K562 (cell line): Measurements from ENCODE around the gene HEXD. TPM values are rescaled to one million over a fixed set of nuclear protein-coding genes. Genes with fewer than 3 reads are reported as not detected.

Experiments
- DMBX1 ChIP-seq: fragments of 250-450 bp; sonication (Bioruptor Pico); IDR thresholded peaks from 2 replicates; pipeline ENCODE4 v1.8.0; 2022; ENCODE audit warnings: inconsistent platforms, mild to moderate bottlenecking, moderate library complexity, borderline replicate concordance
- ERF ChIP-seq: fragments of 450-650 bp; formaldehyde crosslinking; IDR thresholded peaks from 2 replicates; pipeline ENCODE4 v1.4.0; 2020; ENCODE audit warnings: mild to moderate bottlenecking, mixed read lengths
- FOXA1 ChIP-seq: fragments of 450-650 bp; IDR thresholded peaks from 2 replicates; pipeline ENCODE4 v1.6.1; 2016; ENCODE audit warnings: mild to moderate bottlenecking, borderline replicate concordance
- FUS ChIP-seq: fragments of 200-400 bp; formaldehyde crosslinking; optimal IDR thresholded peaks from 2 replicates; pipeline ENCODE3; 2017; ENCODE audit warnings: low read depth, low read length
- GTF2B ChIP-seq: IDR thresholded peaks from 2 replicates; pipeline ENCODE4 v1.6.1; 2011; ENCODE audit not compliant: insufficient read length; ENCODE audit errors: extremely low read depth
- GTF2E2 ChIP-seq: fragments of 200-800 bp; sonication (Bioruptor generic); IDR thresholded peaks from 2 replicates; pipeline ENCODE4 v1.6.1; 2016; ENCODE audit warnings: missing genetic modification characterization, missing compliant biosample characterization
- JUND ChIP-seq, 2 experiments: IDR thresholded peaks; 2 replicates in 1 of 2; 3 replicates in 1 of 2; pipeline ENCODE4 v1.6.1; 2011; ENCODE audit warnings: borderline replicate concordance in 2 of 2, low read depth in 2 of 2, low read length in 2 of 2, improper control_type of control experiment in 1 of 2, missing biosample characterization in 1 of 2, missing genetic modification characterization in 1 of 2, missing genetic modification reagents in 1 of 2
- LCOR ChIP-seq: sonication (generic); formaldehyde crosslinking; IDR thresholded peaks from 2 replicates; pipeline ENCODE4 v1.8.0; 2022; ENCODE audit warnings: mild to moderate bottlenecking, missing genetic modification reagents
- NCOA6 ChIP-seq: fragments of 450-650 bp; IDR thresholded peaks from 2 replicates; pipeline ENCODE4 v1.6.1; 2017; ENCODE audit warnings: mild to moderate bottlenecking
- POLR3G ChIP-seq: IDR thresholded peaks from 2 replicates; pipeline ENCODE4 v1.6.1; 2011; ENCODE audit not compliant: insufficient read length, insufficient replicate concordance; ENCODE audit errors: extremely low read depth
- RBM22 ChIP-seq: fragments of 200-400 bp; formaldehyde crosslinking; IDR thresholded peaks from 2 replicates; pipeline ENCODE4 v1.6.1; 2018; ENCODE audit warnings: low read length, low read depth; ENCODE audit not compliant: poor library complexity, severe bottlenecking
- SIN3A ChIP-seq, 2 experiments: fragments of 150-350 bp in 1 of 2; IDR thresholded peaks; 2 replicates each; pipeline ENCODE4 v1.6.1; 2011 to 2016; ENCODE audit warnings: borderline replicate concordance in 2 of 2, low read depth in 2 of 2, low read length in 2 of 2, mild to moderate bottlenecking in 2 of 2, moderate library complexity in 2 of 2; ENCODE audit not compliant: control insufficient read depth in 1 of 2
- SNIP1 ChIP-seq: fragments of 450-650 bp; IDR thresholded peaks from 2 replicates; pipeline ENCODE4 v1.7.1; 2017; ENCODE audit warnings: low read depth, mild to moderate bottlenecking
- SOX6 ChIP-seq: fragments of 450-650 bp; IDR thresholded peaks from 2 replicates; pipeline ENCODE4 v1.6.1; 2014; ENCODE audit warnings: mild to moderate bottlenecking
- THRAP3 ChIP-seq: fragments of 450-650 bp; IDR thresholded peaks from 2 replicates; pipeline ENCODE4 v1.6.1; 2016; ENCODE audit warnings: mild to moderate bottlenecking, inconsistent platforms, borderline replicate concordance
- ZNF121 ChIP-seq: sonication (generic); formaldehyde crosslinking; conservative IDR thresholded peaks from 2 replicates; pipeline ENCODE4 v1.8.0; 2022; ENCODE audit warnings: missing genetic modification reagents
- ZNF263 ChIP-seq: sonication (generic); formaldehyde crosslinking; IDR thresholded peaks from 2 replicates; pipeline ENCODE4 v1.8.0; 2022; ENCODE audit warnings: mild to moderate bottlenecking, missing genetic modification reagents, borderline replicate concordance
- ZSCAN32 ChIP-seq: fragments of 450-650 bp; formaldehyde crosslinking; IDR thresholded peaks from 2 replicates; pipeline ENCODE4 v1.4.0; 2020; ENCODE audit warnings: mild to moderate bottlenecking, moderate library complexity
- polyA plus RNA-seq, 8 experiments: library from polyadenylated mRNA; depleted of rRNA in 4 of 8; stranded (reverse) in 5 of 8; unstranded in 3 of 8; fragments of >200 nt; fragmentation: Nextera tagmentation in 2 of 8; fragmentation: Illumina TruSeq in 1 of 8; extraction: Ambion mirVana in 2 of 8; extraction: Trizol in 1 of 8; gene quantifications; 2 replicates each; pipeline versions ENCODE4 v1.2.1 to v1.2.3, GENCODE V29; 2011 to 2014; ENCODE audit warnings: inconsistent platforms in 1 of 8, missing spikeins in 1 of 8
- total RNA-seq, 7 experiments: library from RNA; depleted of rRNA in 6 of 7; stranded (reverse); fragments of >200 nt in 6 of 7; fragmentation: Illumina TruSeq in 2 of 7; extraction: Trizol in 2 of 7; gene quantifications; 2 replicates each; pipeline versions ENCODE4 v1.2.1 to v1.2.3, GENCODE V29; 2011 to 2021; ENCODE audit warnings: low replicate concordance in 1 of 7
- TF ChIP-seq, protein P1 (sequence below): IDR thresholded peaks from 2 replicates; pipeline ENCODE4 v1.6.1; 2012; ENCODE audit warnings: low read depth, low read length, improper control_type of control experiment, borderline replicate concordance
- TF ChIP-seq, protein P2 (sequence below): fragments of 450-650 bp; formaldehyde crosslinking; IDR thresholded peaks from 2 replicates; pipeline ENCODE4 v1.4.0; 2022; ENCODE audit warnings: missing genetic modification characterization
- TF ChIP-seq, protein P3 (sequence below): sonication (generic); formaldehyde crosslinking; IDR thresholded peaks from 2 replicates; pipeline ENCODE4 v1.8.1; 2023; ENCODE audit warnings: mild to moderate bottlenecking, missing genetic modification reagents
- TF ChIP-seq, protein P4 (sequence below): fragments of 250-450 bp; sonication (Bioruptor Pico); IDR thresholded peaks from 2 replicates; pipeline ENCODE4 v1.5.0; 2020; ENCODE audit warnings: mild to moderate bottlenecking

Gene HEXD
- total and polyA plus RNA-seq, 9 of the 15 experiments (the other 6 are each of a cell fraction or from before 2014, with no cell fraction given) = 1.0 to 25.3 (median 10.0) TPM

- TF ChIP-seq, protein P1, sequence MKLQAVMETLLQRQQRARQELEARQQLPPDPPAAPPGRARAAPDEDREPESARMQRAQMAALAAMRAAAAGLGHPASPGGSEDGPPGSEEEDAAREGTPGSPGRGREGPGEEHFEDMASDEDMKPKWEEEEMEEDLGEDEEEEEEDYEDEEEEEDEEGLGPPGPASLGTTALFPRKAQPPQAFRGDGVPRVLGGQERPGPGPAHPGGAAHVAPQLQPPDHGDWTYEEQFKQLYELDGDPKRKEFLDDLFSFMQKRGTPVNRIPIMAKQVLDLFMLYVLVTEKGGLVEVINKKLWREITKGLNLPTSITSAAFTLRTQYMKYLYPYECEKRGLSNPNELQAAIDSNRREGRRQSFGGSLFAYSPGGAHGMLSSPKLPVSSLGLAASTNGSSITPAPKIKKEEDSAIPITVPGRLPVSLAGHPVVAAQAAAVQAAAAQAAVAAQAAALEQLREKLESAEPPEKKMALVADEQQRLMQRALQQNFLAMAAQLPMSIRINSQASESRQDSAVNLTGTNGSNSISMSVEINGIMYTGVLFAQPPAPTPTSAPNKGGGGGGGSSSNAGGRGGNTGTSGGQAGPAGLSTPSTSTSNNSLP = no peak
- peak; percentile 47; the same call in 1 of the 2 replicates for TF ChIP-seq THRAP3
- TF ChIP-seq, protein P2, sequence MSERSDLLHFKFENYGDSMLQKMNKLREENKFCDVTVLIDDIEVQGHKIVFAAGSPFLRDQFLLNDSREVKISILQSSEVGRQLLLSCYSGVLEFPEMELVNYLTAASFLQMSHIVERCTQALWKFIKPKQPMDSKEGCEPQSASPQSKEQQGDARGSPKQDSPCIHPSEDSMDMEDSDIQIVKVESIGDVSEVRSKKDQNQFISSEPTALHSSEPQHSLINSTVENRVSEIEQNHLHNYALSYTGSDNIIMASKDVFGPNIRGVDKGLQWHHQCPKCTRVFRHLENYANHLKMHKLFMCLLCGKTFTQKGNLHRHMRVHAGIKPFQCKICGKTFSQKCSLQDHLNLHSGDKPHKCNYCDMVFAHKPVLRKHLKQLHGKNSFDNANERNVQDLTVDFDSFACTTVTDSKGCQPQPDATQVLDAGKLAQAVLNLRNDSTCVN (CRISPR knock-in tag) = peak; percentile 53; the same call in 1 of the 2 replicates
- peak; percentile 98 for TF ChIP-seq FOXA1
- TF ChIP-seq SIN3A (IDR thresholded peaks at IDR 0.05; ENCODE audit: borderline replicate concordance in 2 of 2, control insufficient read depth in 1 of 2, low read depth in 2 of 2, low read length in 2 of 2) = peak; percentile 34 to 64; a peak in 1 of 4 replicates
- TF ChIP-seq JUND (IDR thresholded peaks at IDR 0.05; ENCODE audit: borderline replicate concordance, low read depth, low read length) = peak; percentile 83
- TF ChIP-seq JUND (tag; IDR thresholded peaks at IDR 0.05; ENCODE audit: borderline replicate concordance, low read depth, low read length) = peak; percentile 87; the same call in 2 of the 3 replicates
- TF ChIP-seq SNIP1 = no peak
- TF ChIP-seq, protein P3, sequence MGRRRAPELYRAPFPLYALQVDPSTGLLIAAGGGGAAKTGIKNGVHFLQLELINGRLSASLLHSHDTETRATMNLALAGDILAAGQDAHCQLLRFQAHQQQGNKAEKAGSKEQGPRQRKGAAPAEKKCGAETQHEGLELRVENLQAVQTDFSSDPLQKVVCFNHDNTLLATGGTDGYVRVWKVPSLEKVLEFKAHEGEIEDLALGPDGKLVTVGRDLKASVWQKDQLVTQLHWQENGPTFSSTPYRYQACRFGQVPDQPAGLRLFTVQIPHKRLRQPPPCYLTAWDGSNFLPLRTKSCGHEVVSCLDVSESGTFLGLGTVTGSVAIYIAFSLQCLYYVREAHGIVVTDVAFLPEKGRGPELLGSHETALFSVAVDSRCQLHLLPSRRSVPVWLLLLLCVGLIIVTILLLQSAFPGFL (CRISPR knock-in tag) = no peak
- no peak for TF ChIP-seq ZNF121 (CRISPR knock-in tag)
- no peak for TF ChIP-seq LCOR
- TF ChIP-seq ZSCAN32 (CRISPR knock-in tag) = no peak
- TF ChIP-seq POLR3G = no peak
- TF ChIP-seq DMBX1 (CRISPR knock-in tag) = peak; percentile 83
- no peak for TF ChIP-seq ZNF263
- no peak for TF ChIP-seq RBM22
- TF ChIP-seq NCOA6 = no peak
- TF ChIP-seq GTF2E2 (tag) = no peak
- TF ChIP-seq, protein P4, sequence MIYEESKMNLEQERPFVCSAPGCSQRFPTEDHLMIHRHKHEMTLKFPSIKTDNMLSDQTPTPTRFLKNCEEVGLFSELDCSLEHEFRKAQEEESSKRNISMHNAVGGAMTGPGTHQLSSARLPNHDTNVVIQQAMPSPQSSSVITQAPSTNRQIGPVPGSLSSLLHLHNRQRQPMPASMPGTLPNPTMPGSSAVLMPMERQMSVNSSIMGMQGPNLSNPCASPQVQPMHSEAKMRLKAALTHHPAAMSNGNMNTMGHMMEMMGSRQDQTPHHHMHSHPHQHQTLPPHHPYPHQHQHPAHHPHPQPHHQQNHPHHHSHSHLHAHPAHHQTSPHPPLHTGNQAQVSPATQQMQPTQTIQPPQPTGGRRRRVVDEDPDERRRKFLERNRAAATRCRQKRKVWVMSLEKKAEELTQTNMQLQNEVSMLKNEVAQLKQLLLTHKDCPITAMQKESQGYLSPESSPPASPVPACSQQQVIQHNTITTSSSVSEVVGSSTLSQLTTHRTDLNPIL (CRISPR knock-in tag) = no peak
- no peak for TF ChIP-seq ERF (CRISPR knock-in tag)
- no peak for TF ChIP-seq GTF2B
- peak; percentile 98 for TF ChIP-seq SOX6
- TF ChIP-seq FUS = no peak
Observed at GRCh38 chr17:82461827-82462524, 43.8 kb downstream of the HEXD start (continued).
